ENCODE data around the gene ACSL1.

GRCh38 chr4:184806711-184807110, 19.1 kb downstream of the ACSL1 start:
- TF ChIP-seq, protein P1, sequence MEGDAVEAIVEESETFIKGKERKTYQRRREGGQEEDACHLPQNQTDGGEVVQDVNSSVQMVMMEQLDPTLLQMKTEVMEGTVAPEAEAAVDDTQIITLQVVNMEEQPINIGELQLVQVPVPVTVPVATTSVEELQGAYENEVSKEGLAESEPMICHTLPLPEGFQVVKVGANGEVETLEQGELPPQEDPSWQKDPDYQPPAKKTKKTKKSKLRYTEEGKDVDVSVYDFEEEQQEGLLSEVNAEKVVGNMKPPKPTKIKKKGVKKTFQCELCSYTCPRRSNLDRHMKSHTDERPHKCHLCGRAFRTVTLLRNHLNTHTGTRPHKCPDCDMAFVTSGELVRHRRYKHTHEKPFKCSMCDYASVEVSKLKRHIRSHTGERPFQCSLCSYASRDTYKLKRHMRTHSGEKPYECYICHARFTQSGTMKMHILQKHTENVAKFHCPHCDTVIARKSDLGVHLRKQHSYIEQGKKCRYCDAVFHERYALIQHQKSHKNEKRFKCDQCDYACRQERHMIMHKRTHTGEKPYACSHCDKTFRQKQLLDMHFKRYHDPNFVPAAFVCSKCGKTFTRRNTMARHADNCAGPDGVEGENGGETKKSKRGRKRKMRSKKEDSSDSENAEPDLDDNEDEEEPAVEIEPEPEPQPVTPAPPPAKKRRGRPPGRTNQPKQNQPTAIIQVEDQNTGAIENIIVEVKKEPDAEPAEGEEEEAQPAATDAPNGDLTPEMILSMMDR (optimal IDR thresholded peaks at IDR 0.05 in 1 of 3, IDR thresholded peaks at IDR 0.05 in 1 of 3, conservative IDR thresholded peaks at IDR 0.05 in 1 of 3; ENCODE audit: extremely low read depth in 1 of 3, insufficient read depth in 2 of 3, low read length in 3 of 3), result no peak
- no peak for TF ChIP-seq EZH2 (IDR thresholded peaks at IDR 0.05; ENCODE audit: low read length)

Measured in keratinocyte (primary cell).